Naive thymus-derived CD8-positive, alpha-beta T cell (primary cell): Measurements from ENCODE around the gene GOLGA8T. TPM values are rescaled to one million over a fixed set of nuclear protein-coding genes. Genes with fewer than 3 reads are reported as not detected.
"Not testable (repeated sequence)": the region's sequence is repeated elsewhere in the genome, so short reads cannot be mapped to it uniquely, and the experiment has no call there.

ENCODE experiments used
- ATAC-seq, 2 donors: fragments of 150-1000 bp; cut with Tn5 transposase in 1 of 2; sonication (Bioruptor Pico), chemical (Tn5 transposase) in 1 of 2; 1 replicate in 1 of 2; 2 replicates in 1 of 2; pipeline ENCODE4 v1.10.0; 2021; ENCODE audit warnings: mild to moderate bottlenecking in 2 of 2, moderate library complexity in 2 of 2
- POLR2A ChIA-PET: fragments of 350-600 bp; sonication (Branson Sonifier 250); formaldehyde crosslinking; loops from one replicate; lab custom pipeline; 2021; ENCODE audit warnings: antibody characterized with exemption; lab: Charles Lee
- DNase-seq, 10 donors: peaks; one replicate each; pipeline versions ENCODE4 v3.0.0 to v3.0.0-alpha.2; 2020 to 2022
- H3K27ac Mint-ChIP-seq, 10 donors: one replicate each; pipeline ENCODE4 v1.8.0; 2020 to 2022; ENCODE audit warnings: mild to moderate bottlenecking in 10 of 10, mixed read lengths in 10 of 10, moderate library complexity in 4 of 10, inconsistent platforms in 1 of 10
- H3K27me3 Mint-ChIP-seq, 5 donors: one replicate each; pipeline ENCODE4 v1.8.0; 2021 to 2022; ENCODE audit warnings: mixed read lengths in 5 of 5
- H3K36me3 Mint-ChIP-seq, 3 donors: one replicate each; pipeline ENCODE4 v1.8.0; 2020 to 2022; ENCODE audit warnings: mixed read lengths in 3 of 3, mild to moderate bottlenecking in 2 of 3, inconsistent platforms in 1 of 3
- H3K4me1 Mint-ChIP-seq, 4 donors: one replicate each; pipeline ENCODE4 v1.8.0; 2021 to 2022; ENCODE audit warnings: mixed read lengths in 4 of 4
- H3K4me3 Mint-ChIP-seq, 10 donors: one replicate each; pipeline ENCODE4 v1.8.0; 2020 to 2022; ENCODE audit warnings: mild to moderate bottlenecking in 10 of 10, mixed read lengths in 10 of 10, moderate library complexity in 6 of 10, inconsistent platforms in 1 of 10
- H3K9me3 Mint-ChIP-seq, 9 donors: one replicate each; pipeline ENCODE4 v1.8.0; 2020 to 2022; ENCODE audit warnings: mixed read lengths in 9 of 9, mild to moderate bottlenecking in 3 of 9, inconsistent platforms in 1 of 9, moderate library complexity in 1 of 9
- polyA plus RNA-seq, 3 donors: library from polyadenylated mRNA; unstranded; fragments of 300-500 nt; fragmentation: Illumina TruSeq; gene quantifications; one replicate each; pipeline ENCODE4 v1.2.3, GENCODE V29; 2021
- total RNA-seq, 8 experiments: library from RNA in 2 of 8; stranded (reverse) in 2 of 8; gene quantifications; one replicate each; pipeline ENCODE4 v1.2.3 and lab custom pipeline; 2021 to 2026

The GOLGA8T gene, protein sequence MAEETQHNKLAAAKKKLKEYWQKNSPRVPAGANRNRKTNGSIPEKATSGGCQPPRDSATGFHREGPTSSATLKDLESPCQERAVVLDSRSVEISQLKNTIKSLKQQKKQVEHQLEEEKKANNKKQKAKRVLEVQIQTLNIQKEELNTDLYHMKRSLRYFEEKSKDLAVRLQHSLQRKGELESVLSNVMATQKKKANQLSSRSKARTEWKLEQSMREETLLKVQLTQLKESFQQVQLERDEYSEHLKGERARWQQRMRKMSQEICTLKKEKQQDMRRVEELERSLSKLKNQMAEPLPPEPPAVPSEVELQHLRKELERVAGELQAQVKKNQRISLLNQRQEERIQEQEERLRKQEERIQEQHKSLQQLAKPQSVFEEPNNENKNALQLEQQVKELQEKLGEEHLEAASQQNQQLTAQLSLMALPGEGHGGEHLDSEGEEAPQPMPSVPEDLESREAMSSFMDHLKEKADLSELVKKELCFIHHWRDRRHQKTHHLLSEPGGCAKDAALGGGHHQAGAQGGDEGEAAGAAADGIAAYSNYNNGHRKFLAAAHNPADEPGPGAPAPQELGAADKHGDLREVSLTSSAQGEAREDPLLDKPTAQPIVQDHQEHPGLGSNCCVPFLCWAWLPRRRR
- total RNA-seq = not detected
- polyA plus RNA-seq = not detected
- 0 to 0.35 (median 0) reads per million in 6 experiments for total RNA-seq (lab: John Stamatoyannopoulos, UW)

DNA sequence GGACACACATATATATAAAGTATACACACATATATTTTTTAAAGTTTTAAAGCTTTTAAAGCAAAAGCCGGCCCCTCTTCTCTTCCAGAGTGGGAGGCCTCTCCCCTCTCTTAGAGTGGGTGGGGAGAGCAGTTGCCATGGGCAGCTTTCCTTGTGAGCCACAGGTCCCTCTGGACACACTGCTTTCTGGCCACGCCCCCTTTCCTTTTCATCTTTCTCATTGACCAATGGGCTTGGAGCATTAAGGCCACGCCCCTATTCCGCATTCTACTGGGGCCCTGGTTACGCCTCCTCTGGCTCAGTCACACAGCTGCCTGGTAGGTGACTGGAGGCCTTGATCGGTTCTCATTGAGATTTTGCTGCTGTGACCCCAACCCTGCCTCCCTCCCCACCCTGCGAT, at the start of gene GOLGA8T:
GOLGA8T (plus strand) TSS at position 301 of the 400 bp plus-strand sequence; CDS start at position 399, 98 bp downstream.
- ATAC-seq, H3K4me3 Mint-ChIP-seq, H3K4me1 Mint-ChIP-seq, H3K9me3 Mint-ChIP-seq, DNase-seq, H3K27ac Mint-ChIP-seq, H3K27me3 Mint-ChIP-seq, H3K36me3 Mint-ChIP-seq, POLR2A ChIA-PET: not testable (repeated sequence)

DNA sequence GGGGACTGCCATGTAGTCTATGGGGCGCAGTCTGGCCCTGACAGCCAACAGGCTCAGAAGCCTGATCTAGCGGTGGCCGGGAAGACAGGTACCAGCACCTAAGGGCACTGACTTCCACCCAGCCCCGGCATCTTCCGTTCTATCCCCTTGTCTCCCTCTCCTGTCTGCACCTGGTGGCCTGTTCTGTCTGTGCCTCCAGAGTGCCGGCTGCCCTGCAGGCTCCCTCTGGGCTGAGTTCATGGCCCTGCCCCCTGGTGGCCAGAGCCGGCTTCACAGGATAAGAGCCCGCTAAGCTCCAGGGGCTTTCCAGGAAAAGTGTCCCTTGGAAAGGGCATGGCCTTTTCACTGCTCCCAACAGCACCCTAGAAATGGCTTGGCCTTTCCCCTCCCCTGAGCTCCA, 37.0 kb upstream of the GOLGA8T start:
- DNase-seq, H3K36me3 Mint-ChIP-seq, H3K4me1 Mint-ChIP-seq, POLR2A ChIA-PET, H3K4me3 Mint-ChIP-seq, H3K9me3 Mint-ChIP-seq, H3K27me3 Mint-ChIP-seq, H3K27ac Mint-ChIP-seq: not testable (repeated sequence)
- peak; percentile 69 to 73 for ATAC-seq

DNA sequence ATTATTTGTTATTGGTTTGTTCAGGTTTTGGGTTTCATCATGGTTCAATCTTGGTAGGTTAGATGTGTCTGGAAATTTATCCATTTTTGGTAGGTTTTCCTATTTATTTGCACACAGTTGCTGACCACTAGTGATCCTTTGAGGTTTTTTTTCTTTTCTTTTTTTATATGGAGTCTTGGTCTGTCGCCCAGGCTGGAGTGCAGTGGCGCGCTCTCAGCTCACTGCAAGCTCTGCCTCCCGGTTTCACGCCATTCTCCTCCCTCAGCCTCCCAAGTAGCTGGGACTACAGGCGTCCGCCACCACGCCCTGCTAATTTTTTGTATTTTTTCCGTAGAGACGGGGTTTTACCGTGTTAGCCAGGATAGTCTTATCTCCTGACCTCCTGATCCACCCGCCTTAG, 32.0 kb upstream of the GOLGA8T start:
- H3K27me3 Mint-ChIP-seq, H3K27ac Mint-ChIP-seq, H3K9me3 Mint-ChIP-seq, DNase-seq, H3K4me1 Mint-ChIP-seq, ATAC-seq, H3K36me3 Mint-ChIP-seq, H3K4me3 Mint-ChIP-seq, POLR2A ChIA-PET: not testable (repeated sequence)

DNA sequence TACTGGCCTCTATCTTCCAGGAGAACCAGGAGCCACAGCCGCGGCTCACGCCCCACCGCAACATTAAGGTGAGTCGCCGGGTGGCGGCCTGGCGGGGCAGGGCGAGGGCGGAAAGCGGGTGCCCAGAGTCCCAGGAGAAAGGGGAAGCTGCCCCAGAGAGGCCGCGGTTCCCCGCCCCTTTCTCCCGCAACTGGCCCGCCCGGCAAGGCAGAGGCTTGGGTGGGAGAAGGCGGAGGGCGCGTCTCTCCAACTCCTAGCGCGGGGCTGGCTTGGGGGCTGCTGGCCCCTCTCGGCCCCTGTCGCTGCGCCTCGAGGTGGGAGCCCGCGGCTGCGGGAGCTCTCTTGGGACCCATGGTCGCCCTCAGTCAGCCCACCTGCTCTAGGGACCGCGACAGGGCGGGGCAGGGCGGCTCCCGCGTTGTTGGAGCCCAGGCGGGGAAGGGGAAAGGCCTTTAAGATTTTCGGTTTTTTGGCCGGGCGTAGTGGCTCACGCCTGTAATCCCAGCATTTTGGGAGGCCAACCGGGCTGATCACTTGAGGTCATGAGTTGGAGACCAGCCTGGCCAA, 30.8 kb upstream of the GOLGA8T start:
- H3K27me3 Mint-ChIP-seq, H3K4me1 Mint-ChIP-seq, DNase-seq, H3K36me3 Mint-ChIP-seq, POLR2A ChIA-PET, H3K27ac Mint-ChIP-seq, H3K9me3 Mint-ChIP-seq: not testable (repeated sequence)
- peak overlapping the region in 1 of 10 donors; percentile 38 for H3K4me3 Mint-ChIP-seq
- ATAC-seq = peak; percentile 50 to 76

DNA sequence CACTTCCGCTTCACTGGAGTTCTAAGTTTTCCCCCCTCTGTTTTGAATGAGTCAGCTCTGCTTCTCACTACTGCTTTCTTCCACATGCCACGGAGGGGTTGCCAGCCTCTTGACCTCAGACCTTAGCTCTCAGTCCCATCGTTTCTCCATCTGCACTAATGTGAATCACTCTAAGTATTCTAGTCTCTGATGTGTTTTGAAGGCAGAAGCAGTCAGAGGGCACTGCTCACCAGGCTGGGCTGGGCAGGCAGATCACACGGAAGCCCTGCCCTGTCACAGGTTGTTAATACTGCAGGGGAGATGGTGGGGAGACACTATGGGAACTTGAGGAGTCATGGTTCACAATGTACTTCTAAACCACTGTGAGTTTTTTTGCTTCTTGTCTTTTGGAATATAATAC, 24.3 kb upstream of the GOLGA8T start:
- H3K9me3 Mint-ChIP-seq = not testable (repeated sequence)

DNA sequence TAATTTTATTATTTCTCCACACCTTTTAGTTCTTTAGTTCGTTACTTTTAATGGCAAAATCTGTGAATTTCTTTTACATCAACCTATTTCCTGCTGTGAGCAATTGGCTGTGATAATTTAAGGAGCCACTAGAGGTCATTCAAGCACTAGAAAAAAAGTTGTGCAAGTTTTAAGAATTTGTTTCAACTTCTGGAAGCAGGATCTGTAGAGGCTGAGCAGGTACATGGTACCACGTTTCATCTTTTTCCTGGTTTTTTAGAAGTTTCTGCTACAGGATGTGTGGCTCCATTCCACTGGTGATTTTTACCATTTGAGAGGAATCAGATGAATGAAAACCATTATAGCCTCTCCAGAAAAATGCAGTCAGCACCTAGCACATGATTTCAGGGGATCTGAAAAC, 4.8 kb upstream of the GOLGA8T start:
- H3K4me3 Mint-ChIP-seq, ATAC-seq, H3K27me3 Mint-ChIP-seq, H3K36me3 Mint-ChIP-seq, POLR2A ChIA-PET, H3K9me3 Mint-ChIP-seq, H3K27ac Mint-ChIP-seq, H3K4me1 Mint-ChIP-seq: not testable (repeated sequence)
- DNase-seq = peak in 3 of 10 donors; percentile 3 to 29 (median 23)

More for the DNA sequence above, 24.3 kb upstream of the GOLGA8T start:
- H3K27me3 Mint-ChIP-seq, H3K4me1 Mint-ChIP-seq, POLR2A ChIA-PET, H3K36me3 Mint-ChIP-seq, ATAC-seq, H3K4me3 Mint-ChIP-seq, DNase-seq, H3K27ac Mint-ChIP-seq: not testable (repeated sequence)

DNA sequence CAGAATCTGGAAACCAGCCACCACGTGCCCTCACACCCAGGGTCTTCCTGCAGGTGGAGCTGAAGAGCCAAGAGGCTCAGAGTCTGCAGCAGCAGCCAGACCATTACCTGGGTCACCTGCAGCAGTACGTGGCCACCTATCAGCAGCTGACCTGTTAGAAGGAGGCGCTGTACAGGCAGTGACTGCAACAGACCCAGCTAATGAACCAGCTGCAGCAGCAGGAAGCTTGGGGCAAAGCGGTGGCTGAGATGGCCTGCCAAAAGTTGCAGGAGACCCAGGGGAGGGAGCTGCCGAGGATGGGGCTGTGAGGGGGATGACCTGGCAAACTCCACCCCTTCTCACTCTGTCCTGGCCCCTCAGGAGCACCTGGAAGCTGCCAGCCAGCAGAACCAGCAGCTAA, 8.4 kb downstream of the GOLGA8T start:
- H3K27ac Mint-ChIP-seq, H3K36me3 Mint-ChIP-seq, H3K27me3 Mint-ChIP-seq, H3K4me3 Mint-ChIP-seq, ATAC-seq, H3K9me3 Mint-ChIP-seq, POLR2A ChIA-PET, H3K4me1 Mint-ChIP-seq, DNase-seq: not testable (repeated sequence)

DNA sequence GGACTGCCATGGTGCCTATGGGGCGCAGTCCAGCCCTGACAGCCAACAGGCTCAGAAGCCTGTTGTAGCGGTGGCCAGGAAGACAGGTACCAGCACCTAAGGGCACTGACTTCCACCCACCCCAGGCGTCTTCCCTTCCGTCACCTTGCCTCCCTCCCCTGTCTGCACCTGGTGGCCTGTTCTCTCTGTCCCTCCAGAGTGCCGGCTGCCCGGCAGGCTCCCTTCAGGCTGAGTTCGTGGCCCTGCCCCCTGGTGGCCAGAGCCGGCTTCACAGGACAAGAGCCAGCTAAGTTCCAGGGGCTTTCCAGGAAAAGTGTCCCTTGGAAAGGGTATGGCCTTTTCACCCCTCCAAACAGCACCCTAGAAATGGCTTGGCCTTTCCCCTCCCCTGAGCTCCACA, 15.0 kb downstream of the GOLGA8T start:
- POLR2A ChIA-PET, H3K4me1 Mint-ChIP-seq, DNase-seq, H3K9me3 Mint-ChIP-seq, H3K27ac Mint-ChIP-seq, H3K27me3 Mint-ChIP-seq, H3K36me3 Mint-ChIP-seq, H3K4me3 Mint-ChIP-seq: not testable (repeated sequence)
- peak in 1 of 2 donors; percentile 37 for ATAC-seq

DNA sequence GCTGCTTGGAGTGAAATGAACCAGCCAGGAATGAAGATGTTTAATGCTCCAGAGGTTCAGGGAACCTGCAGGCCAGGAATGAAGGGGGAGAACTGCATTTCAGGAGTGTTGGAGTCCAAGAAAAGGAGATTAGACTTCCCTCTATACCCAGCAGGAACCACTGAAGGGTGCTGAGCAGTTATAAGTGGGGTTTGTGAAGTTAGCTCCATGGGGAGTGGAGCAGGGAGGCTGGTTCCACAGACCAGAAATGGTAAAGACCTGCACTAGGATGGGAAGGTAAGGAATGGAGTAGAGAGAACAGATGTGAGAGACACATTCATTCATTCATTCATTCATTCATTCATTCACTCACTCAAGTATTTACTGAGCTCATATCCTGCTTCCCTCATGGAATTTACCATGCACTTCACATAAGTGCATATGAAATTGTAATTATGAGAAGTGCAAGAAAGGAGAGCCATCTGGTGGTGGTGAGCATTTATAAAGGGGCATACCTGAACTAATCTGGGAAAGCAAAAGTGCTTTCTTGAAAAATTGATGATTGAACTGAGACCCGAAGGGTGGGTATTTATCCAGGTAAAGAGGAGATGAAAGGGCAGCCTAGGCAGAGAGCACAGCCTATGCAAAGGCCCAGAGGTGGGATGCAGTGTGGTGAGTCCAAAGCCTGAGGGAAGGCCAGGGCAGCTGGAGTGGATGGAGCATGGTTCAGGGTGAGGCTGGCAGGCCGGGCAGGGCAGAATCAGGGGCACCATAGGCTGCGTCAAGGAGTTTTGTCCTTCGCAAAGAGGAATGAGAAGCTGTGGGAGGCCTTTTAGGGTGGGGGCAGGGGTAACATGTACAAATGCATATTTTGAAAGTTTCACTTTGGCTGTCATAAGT, 27.9 kb downstream of the GOLGA8T start:
- H3K27me3 Mint-ChIP-seq, POLR2A ChIA-PET, H3K4me1 Mint-ChIP-seq, ATAC-seq, H3K36me3 Mint-ChIP-seq, H3K27ac Mint-ChIP-seq, H3K9me3 Mint-ChIP-seq, DNase-seq, H3K4me3 Mint-ChIP-seq: not testable (repeated sequence)

DNA sequence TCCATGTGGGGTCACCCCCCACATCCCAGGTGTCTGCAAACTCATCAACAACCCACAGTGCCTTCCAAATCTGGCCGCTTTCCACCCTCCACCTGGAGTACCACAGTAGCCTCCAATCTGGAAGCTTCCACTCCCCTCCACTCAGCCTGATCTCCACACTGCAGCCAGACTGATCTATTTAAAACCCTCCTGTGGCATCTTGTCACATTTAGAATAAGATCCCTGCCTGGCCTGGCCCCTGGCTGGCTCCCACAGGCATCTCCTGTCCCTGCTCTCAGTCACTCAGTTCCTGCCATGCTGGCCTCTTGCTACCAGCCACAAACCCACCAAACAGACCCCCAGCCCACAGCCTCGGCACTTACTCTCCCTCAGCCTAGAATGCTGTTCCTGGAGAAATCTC, 28.9 kb downstream of the GOLGA8T start:
- ATAC-seq, H3K27ac Mint-ChIP-seq, H3K4me3 Mint-ChIP-seq, H3K4me1 Mint-ChIP-seq, H3K9me3 Mint-ChIP-seq, H3K27me3 Mint-ChIP-seq, DNase-seq, POLR2A ChIA-PET, H3K36me3 Mint-ChIP-seq: not testable (repeated sequence)

DNA sequence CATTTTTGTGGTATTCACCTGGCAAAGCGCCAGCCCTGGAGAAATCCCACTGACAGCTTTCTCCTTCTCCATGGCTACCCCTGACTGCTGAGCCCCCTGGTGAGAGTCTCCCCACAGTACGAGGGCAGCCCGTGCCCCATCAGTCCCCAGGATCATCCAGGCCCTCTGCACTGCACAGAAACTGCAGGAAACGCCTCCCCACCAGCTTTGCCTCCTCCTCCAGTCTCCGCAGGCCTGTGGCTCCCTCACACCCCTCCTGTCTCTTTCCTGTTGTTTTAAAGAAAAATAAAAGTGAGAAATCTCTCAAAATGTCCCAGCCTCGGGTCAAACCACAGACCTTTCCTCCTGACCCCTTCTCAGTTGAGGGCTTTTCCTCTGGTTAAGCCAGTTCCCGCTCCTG, 29.4 kb downstream of the GOLGA8T start:
- H3K27ac Mint-ChIP-seq, POLR2A ChIA-PET, DNase-seq, H3K27me3 Mint-ChIP-seq, H3K9me3 Mint-ChIP-seq, H3K4me3 Mint-ChIP-seq, H3K4me1 Mint-ChIP-seq, H3K36me3 Mint-ChIP-seq: not testable (repeated sequence)
- peak in 1 of 2 donors; percentile 53 for ATAC-seq

DNA sequence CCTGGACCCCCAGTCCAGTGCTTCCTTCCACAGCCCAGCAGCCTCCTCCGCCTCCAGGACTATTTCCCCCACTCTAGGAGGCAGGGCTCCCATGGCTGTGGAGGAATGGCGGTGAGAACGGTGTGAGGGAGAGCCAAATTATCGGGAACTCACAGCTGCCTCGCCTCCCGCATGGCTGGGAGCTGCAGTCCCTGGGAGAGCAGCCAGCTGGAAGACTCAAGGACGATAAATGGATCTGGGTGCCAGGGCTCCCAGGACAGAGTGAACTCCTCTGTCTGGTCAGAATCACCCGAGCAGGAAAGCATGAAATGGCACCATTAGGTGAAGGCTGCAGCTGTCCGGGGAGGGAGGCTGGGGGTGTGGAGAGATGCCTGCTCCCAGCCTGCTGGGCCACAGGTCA, 32.6 kb downstream of the GOLGA8T start:
- ATAC-seq, H3K4me3 Mint-ChIP-seq, H3K36me3 Mint-ChIP-seq, H3K4me1 Mint-ChIP-seq, H3K27me3 Mint-ChIP-seq, POLR2A ChIA-PET, H3K27ac Mint-ChIP-seq, H3K9me3 Mint-ChIP-seq, DNase-seq: not testable (repeated sequence)

DNA sequence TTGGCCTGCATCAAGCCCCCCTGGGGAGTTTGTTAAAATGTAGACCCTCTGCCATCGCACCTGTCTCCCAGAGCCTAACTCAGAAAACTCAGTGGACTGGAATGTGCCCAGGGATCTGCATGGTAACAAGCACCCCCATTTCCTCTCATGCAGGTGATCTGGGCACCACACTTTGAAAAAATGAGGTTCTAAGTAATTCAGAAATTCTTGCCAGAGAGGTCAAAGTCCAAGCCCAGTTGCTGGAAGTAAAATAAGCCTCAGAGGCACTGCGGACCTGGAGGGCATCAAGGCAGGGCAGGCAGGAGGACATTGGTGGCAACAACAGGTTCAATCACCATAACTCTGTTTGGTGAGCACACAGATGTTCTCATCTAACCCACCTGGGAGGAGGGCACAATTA, 33.0 kb downstream of the GOLGA8T start:
- H3K27me3 Mint-ChIP-seq, DNase-seq, H3K36me3 Mint-ChIP-seq, ATAC-seq, H3K27ac Mint-ChIP-seq, H3K4me3 Mint-ChIP-seq, H3K9me3 Mint-ChIP-seq, POLR2A ChIA-PET, H3K4me1 Mint-ChIP-seq: not testable (repeated sequence)
